Natural killer cell (primary cell): ENCODE data around the gene NRP1. TPM values are rescaled to one million over a fixed set of nuclear protein-coding genes. Genes with fewer than 3 reads are reported as not detected.

Experiments used
- ATAC-seq, 3 donors: fragments of 150-1000 bp in 2 of 3; fragments of 200-7000 bp in 1 of 3; cut with Tn5 transposase; 1 replicate in 1 of 3; 2 replicates in 2 of 3; pipeline ENCODE4 v1.10.0; 2021; ENCODE audit warnings: mild to moderate bottlenecking in 2 of 3, moderate library complexity in 2 of 3
- DNase-seq, 2 donors: peaks; one replicate each; pipeline versions ENCODE4 v3.0.0 to v3.0.0-alpha.2; 2013 to 2021; ENCODE audit warnings: mixed read lengths in 1 of 2
- H3K27ac ChIP-seq: one replicate; pipeline ENCODE4 v1.5.1; 2013; ENCODE audit warnings: mild to moderate bottlenecking, low read length
- H3K27me3 ChIP-seq: one replicate; pipeline ENCODE4 v1.6.1; 2013; ENCODE audit warnings: low read length; ENCODE audit not compliant: control insufficient read depth, insufficient read depth
- H3K36me3 ChIP-seq: one replicate; pipeline ENCODE4 v1.6.1; 2013; ENCODE audit warnings: low read length; ENCODE audit not compliant: control insufficient read depth, insufficient read depth
- H3K4me1 ChIP-seq: one replicate; pipeline ENCODE4 v1.6.1; 2013; ENCODE audit warnings: low read length; ENCODE audit not compliant: control insufficient read depth, insufficient read depth
- H3K4me3 ChIP-seq: one replicate; pipeline ENCODE4 v1.5.1; 2013; ENCODE audit warnings: low read length
- H3K9me3 ChIP-seq: one replicate; pipeline ENCODE4 v1.6.1; 2013; ENCODE audit warnings: low read length; ENCODE audit not compliant: control insufficient read depth, insufficient read depth
- H3K27ac Mint-ChIP-seq, 2 donors: one replicate each; pipeline ENCODE4 v1.8.0; 2022; ENCODE audit warnings: mild to moderate bottlenecking in 2 of 2, mixed read lengths in 2 of 2, moderate library complexity in 1 of 2
- H3K27me3 Mint-ChIP-seq, 2 donors: one replicate each; pipeline ENCODE4 v1.8.0; 2022; ENCODE audit warnings: low read depth in 2 of 2, mixed read lengths in 2 of 2
- H3K36me3 Mint-ChIP-seq: one replicate; pipeline ENCODE4 v1.8.0; 2022; ENCODE audit warnings: mixed read lengths
- H3K4me1 Mint-ChIP-seq, 2 donors: one replicate each; pipeline ENCODE4 v1.8.0; 2022; ENCODE audit warnings: mixed read lengths in 2 of 2
- H3K4me3 Mint-ChIP-seq: one replicate; pipeline ENCODE4 v1.8.0; 2022; ENCODE audit warnings: mild to moderate bottlenecking, moderate library complexity, mixed read lengths
- H3K9me3 Mint-ChIP-seq, 2 donors: one replicate each; pipeline ENCODE4 v1.8.0; 2022; ENCODE audit warnings: mixed read lengths in 2 of 2
- WGBS: methylation state at CpG from one replicate; pipeline ENCODE4 v1.1.7; 2013; ENCODE audit warnings: missing lambda C conversion rate; ENCODE audit not compliant: insufficient coverage; 5-methylcytosine and 5-hydroxymethylcytosine counted together
- intact Hi-C: fragments of 100-400 bp; cut with micrococcal nuclease; formaldehyde crosslinking; loops from one replicate; pipeline ENCODE4 v1.14.2; 2022
- total RNA-seq, 4 donors: library from RNA; stranded (reverse); fragments of 120-200 nt in 1 of 4; gene quantifications; one replicate each; pipeline versions ENCODE4 v1.2.3 to v1.2.4, GENCODE V29; 2013 to 2022
- TF ChIP-seq, protein P1 (sequence below): fragments of 200-600 bp; IDR thresholded peaks from one replicate; pipeline ENCODE4 v1.8.0; 2022; ENCODE audit warnings: antibody characterized with exemption

NRP1 gene
- total RNA-seq, 3 donors from 2014 or later (not counting 1 experiment from before 2014, with no cell fraction given): 0.16 to 1.5 TPM; not detected in 1

DNA sequence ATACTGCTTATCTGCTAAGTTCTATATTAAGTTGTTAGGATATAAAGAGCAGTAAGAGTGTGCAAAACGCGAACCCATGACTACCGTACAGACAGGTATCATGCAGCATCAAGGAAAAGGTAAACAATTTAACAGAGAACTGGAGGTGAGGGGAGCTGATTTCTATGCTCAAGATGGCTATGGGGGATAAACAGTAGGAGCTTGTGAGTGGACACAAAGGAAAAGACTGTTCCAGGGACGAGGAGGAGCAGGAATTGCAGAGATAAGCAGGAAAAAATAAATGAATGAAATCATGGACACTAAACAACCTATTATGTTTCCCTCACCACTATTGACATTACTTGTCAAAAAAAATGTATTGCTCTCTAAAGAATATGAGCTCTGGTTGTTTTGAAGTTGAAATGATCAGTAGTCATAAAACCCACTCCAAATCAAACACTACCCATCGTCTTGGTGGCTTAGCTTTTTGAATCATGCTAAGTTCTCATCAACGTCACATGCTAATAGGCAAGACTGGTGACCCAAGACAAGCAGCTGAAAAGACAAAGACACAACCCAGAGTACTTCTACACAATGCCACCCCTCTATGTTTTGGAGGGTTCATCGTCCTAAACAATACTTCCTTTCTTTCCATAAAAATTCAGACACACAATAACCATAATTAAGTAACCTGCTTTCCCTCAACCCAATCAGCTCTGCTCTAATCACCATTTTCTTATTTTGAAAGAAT lies 102.7 kb downstream of the NRP1 start:
- Histone ChIP-seq H3K36me3 (no peaks in the 10 kb centered on the region), H3K4me1 (no peaks in the 10 kb centered on the region), H3K9me3 (no peaks in the 10 kb centered on the region), H3K27me3 (no peaks in the 10 kb centered on the region), H3K4me3 (no peak overlapping the region), H3K27ac (no peak overlapping the region)
- no peaks in the 10 kb centered on the region for H3K36me3 Mint-ChIP-seq
- H3K4me3 Mint-ChIP-seq: no peak overlapping the region
- 95% methylated on average over 5 of the region's 7 CpGs for WGBS
- intact Hi-C loops: no loop called here
- DNase-seq (no peak), ATAC-seq (no peak)
- no peaks in the 10 kb centered on the region for H3K9me3 Mint-ChIP-seq
- H3K27me3 Mint-ChIP-seq: peaks cover 7 to 33% of the 10 kb centered on the region in 2 donors
- H3K27ac Mint-ChIP-seq: no peak overlapping the region
- TF ChIP-seq, protein P1, sequence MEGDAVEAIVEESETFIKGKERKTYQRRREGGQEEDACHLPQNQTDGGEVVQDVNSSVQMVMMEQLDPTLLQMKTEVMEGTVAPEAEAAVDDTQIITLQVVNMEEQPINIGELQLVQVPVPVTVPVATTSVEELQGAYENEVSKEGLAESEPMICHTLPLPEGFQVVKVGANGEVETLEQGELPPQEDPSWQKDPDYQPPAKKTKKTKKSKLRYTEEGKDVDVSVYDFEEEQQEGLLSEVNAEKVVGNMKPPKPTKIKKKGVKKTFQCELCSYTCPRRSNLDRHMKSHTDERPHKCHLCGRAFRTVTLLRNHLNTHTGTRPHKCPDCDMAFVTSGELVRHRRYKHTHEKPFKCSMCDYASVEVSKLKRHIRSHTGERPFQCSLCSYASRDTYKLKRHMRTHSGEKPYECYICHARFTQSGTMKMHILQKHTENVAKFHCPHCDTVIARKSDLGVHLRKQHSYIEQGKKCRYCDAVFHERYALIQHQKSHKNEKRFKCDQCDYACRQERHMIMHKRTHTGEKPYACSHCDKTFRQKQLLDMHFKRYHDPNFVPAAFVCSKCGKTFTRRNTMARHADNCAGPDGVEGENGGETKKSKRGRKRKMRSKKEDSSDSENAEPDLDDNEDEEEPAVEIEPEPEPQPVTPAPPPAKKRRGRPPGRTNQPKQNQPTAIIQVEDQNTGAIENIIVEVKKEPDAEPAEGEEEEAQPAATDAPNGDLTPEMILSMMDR: no peak
- no peaks in the 10 kb centered on the region for H3K4me1 Mint-ChIP-seq

DNA sequence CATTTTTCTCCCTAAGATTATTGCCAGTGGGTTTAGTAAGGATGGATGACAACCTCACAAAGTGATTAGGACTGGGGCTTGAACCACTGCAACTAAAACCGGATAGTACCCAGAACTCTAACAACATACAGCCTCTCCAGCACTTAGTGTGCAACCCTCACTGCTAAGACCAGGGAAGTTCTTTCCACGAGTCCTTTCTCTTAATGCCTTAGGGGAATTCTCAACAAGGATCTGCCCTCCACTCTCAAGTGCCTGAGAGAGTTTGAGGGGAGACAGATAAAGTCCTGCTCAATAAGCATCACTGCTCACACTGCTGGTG lies 104.6 kb downstream of the NRP1 start:
- WGBS: 100% methylated on average over 1 of the region's 2 CpGs
- Mint-ChIP-seq H3K9me3 (no peaks in the 10 kb centered on the region), H3K27ac (no peak overlapping the region), H3K4me1 (no peaks in the 10 kb centered on the region), H3K4me3 (no peak overlapping the region), H3K36me3 (no peaks in the 10 kb centered on the region), H3K27me3 (peaks cover 7 to 27% of the 10 kb centered on the region in 2 donors)
- DNase-seq (no peak), ATAC-seq (no peak)
- no peaks in the 10 kb centered on the region for H3K9me3 ChIP-seq
- no peaks in the 10 kb centered on the region for H3K27me3 ChIP-seq
- no peak overlapping the region for H3K27ac ChIP-seq
- no peaks in the 10 kb centered on the region for H3K36me3 ChIP-seq
- intact Hi-C loops: no loop called here
- no peak overlapping the region for H3K4me3 ChIP-seq
- H3K4me1 ChIP-seq: no peaks in the 10 kb centered on the region
- TF ChIP-seq, protein P1: no peak

DNA sequence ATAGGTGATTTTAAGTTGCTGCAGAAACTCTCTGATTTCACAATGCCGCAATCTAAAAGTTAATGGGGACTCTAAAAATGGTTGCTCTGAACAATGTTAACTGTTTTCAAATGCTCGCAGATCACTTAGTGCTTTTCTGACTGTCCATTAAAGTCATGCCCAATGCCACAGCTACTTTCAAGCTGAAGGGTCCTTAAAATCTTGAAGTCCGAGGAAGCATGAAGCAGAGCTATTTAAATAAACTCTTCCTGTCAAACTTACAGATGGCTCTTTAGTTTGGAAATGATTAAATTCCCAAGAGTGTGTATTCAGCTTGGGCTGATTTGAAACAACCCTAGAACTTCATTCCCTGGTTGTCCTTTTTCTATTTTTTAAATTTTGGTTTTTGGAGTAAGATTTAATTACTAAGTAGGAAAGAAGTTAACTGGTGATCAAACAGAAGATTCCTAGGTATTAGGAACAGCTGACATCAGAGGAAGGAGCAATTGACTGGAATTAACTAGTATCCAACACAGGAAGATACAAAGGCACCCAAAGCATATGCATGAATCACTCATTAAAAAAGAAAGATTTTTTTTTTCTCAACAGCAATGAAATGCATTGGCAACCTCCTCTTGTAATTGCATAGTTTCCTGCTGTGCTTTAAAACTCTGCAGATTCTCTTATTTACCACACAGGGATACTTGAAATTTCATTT lies 105.1 kb downstream of the NRP1 start:
- ATAC-seq (no peak), DNase-seq (no peak)
- Mint-ChIP-seq H3K4me1 (no peaks in the 10 kb centered on the region), H3K9me3 (no peaks in the 10 kb centered on the region), H3K4me3 (no peak overlapping the region), H3K36me3 (no peaks in the 10 kb centered on the region), H3K27me3 (peaks cover 12 to 23% of the 10 kb centered on the region in 2 donors), H3K27ac (no peak overlapping the region)
- H3K27me3 ChIP-seq: no peaks in the 10 kb centered on the region
- H3K9me3 ChIP-seq: no peaks in the 10 kb centered on the region
- TF ChIP-seq, protein P1: no peak
- H3K4me1 ChIP-seq: no peaks in the 10 kb centered on the region
- intact Hi-C loops: no loop called here
- WGBS: 85% methylated on average over 3 of the region's 3 CpGs
- H3K27ac ChIP-seq: no peak overlapping the region
- H3K4me3 ChIP-seq: no peak overlapping the region
- no peaks in the 10 kb centered on the region for H3K36me3 ChIP-seq
